NCI-H2196 (cell line): ENCODE results near the gene MED1.
"Not testable (repeated sequence)": the region's sequence is repeated elsewhere in the genome, so short reads cannot be mapped to it uniquely, and the experiment has no call there.

ENCODE experiments used
- DNase-seq: peaks from one replicate; lab custom pipeline; 2025; ENCODE audit not compliant: unreplicated experiment; lab: John Stamatoyannopoulos, UW

Gene MED1, protein sequence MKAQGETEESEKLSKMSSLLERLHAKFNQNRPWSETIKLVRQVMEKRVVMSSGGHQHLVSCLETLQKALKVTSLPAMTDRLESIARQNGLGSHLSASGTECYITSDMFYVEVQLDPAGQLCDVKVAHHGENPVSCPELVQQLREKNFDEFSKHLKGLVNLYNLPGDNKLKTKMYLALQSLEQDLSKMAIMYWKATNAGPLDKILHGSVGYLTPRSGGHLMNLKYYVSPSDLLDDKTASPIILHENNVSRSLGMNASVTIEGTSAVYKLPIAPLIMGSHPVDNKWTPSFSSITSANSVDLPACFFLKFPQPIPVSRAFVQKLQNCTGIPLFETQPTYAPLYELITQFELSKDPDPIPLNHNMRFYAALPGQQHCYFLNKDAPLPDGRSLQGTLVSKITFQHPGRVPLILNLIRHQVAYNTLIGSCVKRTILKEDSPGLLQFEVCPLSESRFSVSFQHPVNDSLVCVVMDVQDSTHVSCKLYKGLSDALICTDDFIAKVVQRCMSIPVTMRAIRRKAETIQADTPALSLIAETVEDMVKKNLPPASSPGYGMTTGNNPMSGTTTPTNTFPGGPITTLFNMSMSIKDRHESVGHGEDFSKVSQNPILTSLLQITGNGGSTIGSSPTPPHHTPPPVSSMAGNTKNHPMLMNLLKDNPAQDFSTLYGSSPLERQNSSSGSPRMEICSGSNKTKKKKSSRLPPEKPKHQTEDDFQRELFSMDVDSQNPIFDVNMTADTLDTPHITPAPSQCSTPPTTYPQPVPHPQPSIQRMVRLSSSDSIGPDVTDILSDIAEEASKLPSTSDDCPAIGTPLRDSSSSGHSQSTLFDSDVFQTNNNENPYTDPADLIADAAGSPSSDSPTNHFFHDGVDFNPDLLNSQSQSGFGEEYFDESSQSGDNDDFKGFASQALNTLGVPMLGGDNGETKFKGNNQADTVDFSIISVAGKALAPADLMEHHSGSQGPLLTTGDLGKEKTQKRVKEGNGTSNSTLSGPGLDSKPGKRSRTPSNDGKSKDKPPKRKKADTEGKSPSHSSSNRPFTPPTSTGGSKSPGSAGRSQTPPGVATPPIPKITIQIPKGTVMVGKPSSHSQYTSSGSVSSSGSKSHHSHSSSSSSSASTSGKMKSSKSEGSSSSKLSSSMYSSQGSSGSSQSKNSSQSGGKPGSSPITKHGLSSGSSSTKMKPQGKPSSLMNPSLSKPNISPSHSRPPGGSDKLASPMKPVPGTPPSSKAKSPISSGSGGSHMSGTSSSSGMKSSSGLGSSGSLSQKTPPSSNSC (N-terminal part only)

DNA sequence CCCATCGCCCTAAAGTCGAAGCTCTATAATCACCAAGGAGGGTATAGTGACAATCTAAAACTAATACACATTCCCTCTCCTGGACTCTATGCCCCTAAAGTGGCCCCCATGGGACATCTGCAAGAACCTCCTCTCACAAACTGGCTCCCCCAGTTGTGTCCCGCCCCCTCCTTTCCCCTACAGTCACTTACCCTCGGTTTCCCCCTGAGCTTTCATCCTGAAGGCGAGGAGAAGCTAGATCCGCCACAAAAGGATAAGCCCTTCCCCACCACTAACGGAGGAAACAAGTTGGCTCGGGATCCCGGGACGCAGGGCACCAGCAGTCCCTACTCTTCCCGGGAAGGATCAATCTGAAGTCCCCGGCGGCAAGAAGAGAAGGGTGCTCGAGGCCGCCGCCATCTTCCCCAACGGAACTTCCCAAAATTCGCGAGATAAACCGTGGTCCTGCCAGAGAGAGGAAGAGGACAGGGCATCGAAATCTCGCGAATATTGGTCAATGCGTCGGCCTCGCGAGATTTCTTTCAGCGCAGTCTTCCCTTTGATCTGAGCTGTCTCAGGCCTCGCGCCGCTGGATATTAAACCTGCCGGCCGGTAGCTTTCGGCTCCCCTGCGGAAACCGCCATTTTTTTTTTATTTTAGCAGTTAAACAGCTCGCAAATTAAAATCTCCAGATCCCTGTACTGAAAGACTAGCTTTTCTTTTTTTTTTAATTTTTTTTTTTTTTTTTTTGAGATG is at the start of gene MED1:
Gene MED1, minus strand, starts transcription at position 417 of the 735 bp plus-strand sequence. Its CDS starts 201 bp downstream, at position 216.
- DNase-seq: peak; percentile 88

- not testable (repeated sequence) for DNase-seq
Measured at GRCh38 chr17:39496921-39497320, 45.9 kb upstream of the MED1 start.

DNA sequence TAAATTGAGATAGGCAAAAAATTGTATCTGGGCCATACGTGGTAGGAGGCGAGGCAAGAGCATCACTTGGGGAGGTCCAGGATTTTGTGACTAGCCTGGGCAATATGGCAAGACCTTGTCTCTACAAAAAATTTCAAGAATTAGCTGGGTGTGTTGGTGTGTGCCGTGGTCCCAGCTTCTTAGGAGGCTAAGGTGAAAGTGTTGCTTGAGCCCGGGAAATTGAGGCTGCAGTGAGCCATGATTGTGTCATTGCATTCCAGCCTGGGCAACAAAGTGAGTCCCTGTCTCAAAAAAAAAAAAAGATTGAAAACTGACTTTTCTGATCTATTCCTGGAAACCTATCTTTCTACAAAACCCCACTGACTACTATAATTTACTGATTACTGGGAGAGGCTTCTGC is 36.9 kb upstream of the MED1 start:
- no peak for DNase-seq

- DNase-seq: not testable (repeated sequence)
Measured at GRCh38 chr17:39487490-39487889, 36.4 kb upstream of the MED1 start.

- no peak for DNase-seq
Measured at GRCh38 chr17:39486242-39486641, 35.2 kb upstream of the MED1 start.

- DNase-seq: no peak
Measured at GRCh38 chr17:39485555-39485954, 34.5 kb upstream of the MED1 start.

GRCh38 chr17:39484178-39484577 is 33.1 kb upstream of the MED1 start:
- no peak for DNase-seq

- no peak for DNase-seq
Measured at GRCh38 chr17:39483506-39483905, 32.4 kb upstream of the MED1 start.

DNA sequence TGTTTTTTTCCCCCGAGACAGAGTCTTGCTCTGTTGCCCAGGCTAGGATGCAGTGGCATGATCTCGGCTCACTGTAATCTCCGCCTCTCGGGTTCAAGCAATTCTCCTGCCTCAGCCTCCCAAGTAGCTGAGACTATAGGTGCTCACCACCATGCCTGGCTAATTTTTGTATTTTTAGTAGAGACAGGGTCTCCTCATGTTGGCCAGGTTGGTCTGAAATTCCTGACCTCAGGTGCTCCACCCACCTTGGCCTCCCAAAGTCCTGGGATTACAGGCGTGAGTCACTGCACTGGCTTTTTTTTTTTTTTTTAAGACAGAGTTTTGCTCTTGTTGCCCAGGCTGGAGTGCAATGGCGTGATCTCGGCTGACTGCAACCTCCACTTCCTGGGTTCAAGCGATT is 28.6 kb upstream of the MED1 start:
- not testable (repeated sequence) for DNase-seq

DNA sequence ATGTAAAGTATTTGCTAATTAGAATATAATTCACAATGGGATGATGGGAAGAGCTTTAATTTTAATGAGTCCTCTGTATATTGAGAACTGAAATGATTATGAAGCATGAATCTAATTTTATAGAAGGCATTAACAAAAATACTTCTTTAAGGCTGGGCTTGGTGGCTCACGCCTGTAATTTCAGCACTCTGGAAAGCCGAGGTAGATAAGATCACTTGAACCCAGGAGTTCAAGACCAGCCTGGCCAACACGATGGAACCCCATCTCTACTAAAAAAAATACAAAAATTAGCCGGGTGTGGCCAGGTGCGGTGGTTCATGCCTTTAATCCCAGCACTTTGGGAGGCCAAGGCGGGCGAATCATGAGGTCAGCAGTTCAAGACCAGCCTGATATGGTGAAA is 22.2 kb upstream of the MED1 start:
- no peak for DNase-seq

GRCh38 chr17:39468610-39469009 is 17.5 kb upstream of the MED1 start:
- DNase-seq: not testable (repeated sequence)

DNA sequence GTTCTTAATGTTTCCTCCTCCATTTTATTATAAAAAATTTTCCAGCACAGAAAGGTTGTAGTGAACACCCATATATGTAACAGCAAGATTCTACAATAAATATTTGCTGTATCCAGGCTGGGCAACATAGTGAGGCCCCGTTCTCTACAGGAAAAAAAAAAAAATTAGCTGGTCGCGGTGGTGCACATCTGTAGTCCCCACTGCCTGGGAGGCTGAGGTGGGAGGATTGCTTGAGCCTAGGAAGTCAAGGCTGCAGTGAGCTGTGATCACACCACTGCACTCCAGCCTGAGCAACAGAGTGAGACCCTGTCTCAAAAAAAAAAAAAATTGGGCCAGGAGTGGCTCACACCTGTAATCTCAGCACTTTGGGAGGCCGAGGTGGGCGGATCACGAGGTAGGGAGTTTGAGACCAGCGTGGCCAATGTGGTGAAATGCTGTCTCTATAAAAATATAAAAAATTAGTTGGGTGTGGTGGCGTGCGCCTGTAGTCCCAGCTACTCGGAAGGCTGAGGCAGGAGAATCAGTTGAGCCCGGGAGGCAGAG is 13.6 kb upstream of the MED1 start:
- not testable (repeated sequence) for DNase-seq

DNA sequence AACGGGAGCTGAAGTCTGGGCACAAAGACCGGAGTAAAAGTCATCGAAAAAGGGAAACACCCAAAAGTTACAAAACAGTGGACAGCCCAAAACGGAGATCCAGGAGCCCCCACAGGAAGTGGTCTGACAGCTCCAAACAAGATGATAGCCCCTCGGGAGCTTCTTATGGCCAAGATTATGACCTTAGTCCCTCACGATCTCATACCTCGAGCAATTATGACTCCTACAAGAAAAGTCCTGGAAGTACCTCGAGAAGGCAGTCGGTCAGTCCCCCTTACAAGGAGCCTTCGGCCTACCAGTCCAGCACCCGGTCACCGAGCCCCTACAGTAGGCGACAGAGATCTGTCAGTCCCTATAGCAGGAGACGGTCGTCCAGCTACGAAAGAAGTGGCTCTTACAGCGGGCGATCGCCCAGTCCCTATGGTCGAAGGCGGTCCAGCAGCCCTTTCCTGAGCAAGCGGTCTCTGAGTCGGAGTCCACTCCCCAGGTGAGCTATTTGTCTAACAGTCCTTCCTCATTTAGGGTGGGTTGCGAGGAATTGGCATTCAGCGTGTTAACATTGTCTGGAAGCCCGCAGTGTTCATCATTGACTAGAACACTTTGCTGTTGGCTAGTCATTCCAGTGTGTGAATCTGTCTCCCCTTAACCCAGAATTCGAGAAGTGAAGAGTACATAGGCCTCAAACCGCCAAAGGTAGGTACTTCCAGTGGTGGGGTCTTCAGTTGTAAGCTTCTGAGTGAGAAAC is 11.7 kb upstream of the MED1 start:
- no peak for DNase-seq

DNA sequence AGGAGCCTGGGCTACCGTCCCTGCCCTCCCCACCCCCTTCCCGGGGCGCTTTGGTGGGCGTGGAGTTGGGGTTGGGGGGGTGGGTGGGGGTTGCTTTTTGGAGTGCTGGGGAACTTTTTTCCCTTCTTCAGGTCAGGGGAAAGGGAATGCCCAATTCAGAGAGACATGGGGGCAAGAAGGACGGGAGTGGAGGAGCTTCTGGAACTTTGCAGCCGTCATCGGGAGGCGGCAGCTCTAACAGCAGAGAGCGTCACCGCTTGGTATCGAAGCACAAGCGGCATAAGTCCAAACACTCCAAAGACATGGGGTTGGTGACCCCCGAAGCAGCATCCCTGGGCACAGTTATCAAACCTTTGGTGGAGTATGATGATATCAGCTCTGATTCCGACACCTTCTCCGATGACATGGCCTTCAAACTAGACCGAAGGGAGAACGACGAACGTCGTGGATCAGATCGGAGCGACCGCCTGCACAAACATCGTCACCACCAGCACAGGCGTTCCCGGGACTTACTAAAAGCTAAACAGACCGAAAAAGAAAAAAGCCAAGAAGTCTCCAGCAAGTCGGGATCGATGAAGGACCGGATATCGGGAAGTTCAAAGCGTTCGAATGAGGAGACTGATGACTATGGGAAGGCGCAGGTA is 11.0 kb upstream of the MED1 start:
- no peak for DNase-seq

DNA sequence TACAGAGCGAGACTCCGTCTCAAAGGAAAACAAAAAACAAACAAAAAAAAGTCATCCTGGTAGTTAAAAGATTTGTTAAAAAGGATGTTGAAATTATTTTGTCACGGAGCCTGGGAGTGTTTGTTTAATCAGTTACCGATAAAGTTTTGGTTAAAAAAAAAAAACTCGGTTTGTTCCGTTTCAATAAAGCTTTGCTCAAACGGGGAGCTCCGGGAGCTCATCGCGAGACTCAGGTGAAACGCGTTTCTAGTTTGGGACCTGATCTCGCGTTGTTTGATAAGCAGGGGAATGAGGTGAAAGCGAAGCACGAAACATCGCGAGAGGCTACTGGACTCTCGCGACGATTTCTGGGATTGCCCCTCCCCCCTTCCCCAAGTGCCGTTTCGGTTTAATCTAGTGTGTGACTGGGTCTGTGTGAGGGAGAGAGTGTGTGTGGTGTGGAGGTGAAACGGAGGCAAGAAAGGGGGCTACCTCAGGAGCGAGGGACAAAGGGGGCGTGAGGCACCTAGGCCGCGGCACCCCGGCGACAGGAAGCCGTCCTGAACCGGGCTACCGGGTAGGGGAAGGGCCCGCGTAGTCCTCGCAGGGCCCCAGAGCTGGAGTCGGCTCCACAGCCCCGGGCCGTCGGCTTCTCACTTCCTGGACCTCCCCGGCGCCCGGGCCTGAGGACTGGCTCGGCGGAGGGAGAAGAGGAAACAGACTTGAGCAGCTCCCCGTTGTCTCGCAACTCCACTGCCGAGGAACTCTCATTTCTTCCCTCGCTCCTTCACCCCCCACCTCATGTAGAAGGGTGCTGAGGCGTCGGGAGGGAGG is 10.3 kb upstream of the MED1 start, which contains the start of gene CDK12:
Gene CDK12, plus strand, starts transcription at position 374 of the 813 bp plus-strand sequence. CDS start 586 bp downstream, outside the sequence.
- peak; percentile 94 for DNase-seq

GRCh38 chr17:39455919-39456318 is 4.9 kb upstream of the MED1 start:
- DNase-seq: no peak

GRCh38 chr17:39450051-39450450 is 1.0 kb downstream of the MED1 start:
- no peak for DNase-seq

DNA sequence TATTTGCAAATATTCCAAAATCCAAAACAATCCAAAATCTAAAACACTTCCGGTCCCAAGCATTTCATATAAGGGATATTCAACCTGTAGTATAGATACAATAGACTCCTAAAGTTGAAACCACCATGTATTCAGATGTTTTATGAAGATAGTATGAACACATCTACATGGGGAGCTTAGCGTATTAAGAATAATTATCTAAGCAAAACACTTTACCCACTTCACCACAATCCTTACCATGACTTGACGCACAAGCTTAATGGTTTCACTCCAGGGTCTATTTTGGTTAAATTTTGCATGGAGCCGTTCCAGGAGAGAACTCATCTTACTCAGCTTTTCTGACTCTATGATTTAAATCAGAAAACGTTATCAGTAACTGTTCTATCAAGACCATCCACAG is 3.5 kb downstream of the MED1 start:
- DNase-seq: no peak
